HG03064 (cell line): Measurements from ENCODE around the gene HLA-DOA.

Experiments used
- ATAC-seq: cut with Tn5 transposase; IDR thresholded peaks from one replicate; pipeline ENCODE4 v1.9.1; 2021; ENCODE audit warnings: low read depth; ENCODE audit not compliant: unreplicated experiment

HLA-DOA gene

GRCh38 chr6:33008944-33009861, at the start of gene HLA-DOA:
TSS of gene HLA-DOA (minus strand) at chr6:33009591.
- ATAC-seq, result no peak

- ATAC-seq, result no peak
These were observed 48.1 kb upstream of the HLA-DOA start for GRCh38 chr6:33057222-33058150.

- ATAC-seq, result no peak
These were observed 43.8 kb upstream of the HLA-DOA start for GRCh38 chr6:33053230-33053629.

- no peak for ATAC-seq
These were observed 43.2 kb upstream of the HLA-DOA start for GRCh38 chr6:33052627-33053026.

GRCh38 chr6:33050014-33050810, 40.8 kb upstream of the HLA-DOA start:
- no peak for ATAC-seq

GRCh38 chr6:33049323-33050013, 40.1 kb upstream of the HLA-DOA start:
- ATAC-seq, result no peak

- no peak for ATAC-seq
These were observed 30.8 kb upstream of the HLA-DOA start for GRCh38 chr6:33040157-33040556.

- ATAC-seq, result no peak
These were observed 27.1 kb upstream of the HLA-DOA start for GRCh38 chr6:33036535-33036934.

GRCh38 chr6:33034554-33034953, 25.2 kb upstream of the HLA-DOA start:
- no peak for ATAC-seq

GRCh38 chr6:33030245-33030644, 20.9 kb upstream of the HLA-DOA start:
- no peak for ATAC-seq

- peak; percentile 60 for ATAC-seq
These were observed 20.2 kb upstream of the HLA-DOA start for GRCh38 chr6:33029328-33030184.

- ATAC-seq, result peak; percentile 5
These were observed 18.9 kb upstream of the HLA-DOA start for GRCh38 chr6:33028220-33028849.

- ATAC-seq, result no peak
These were observed 15.1 kb upstream of the HLA-DOA start for GRCh38 chr6:33024521-33024920.

- no peak for ATAC-seq
These were observed 14.1 kb upstream of the HLA-DOA start for GRCh38 chr6:33023536-33023935.

GRCh38 chr6:33021917-33022316, 12.5 kb upstream of the HLA-DOA start:
- ATAC-seq, result no peak

- no peak for ATAC-seq
These were observed 10.0 kb upstream of the HLA-DOA start for GRCh38 chr6:33019372-33019771.

- ATAC-seq, result peak; percentile 61
These were observed 9.5 kb upstream of the HLA-DOA start for GRCh38 chr6:33018904-33019303.

GRCh38 chr6:33018418-33018817, 9.0 kb upstream of the HLA-DOA start:
- no peak for ATAC-seq
